SK-MEL-5 (cell line): ENCODE data around the gene CPVL. TPM values are rescaled to one million over a fixed set of nuclear protein-coding genes. Genes with fewer than 3 reads are reported as not detected.

Source experiments
- DNase-seq: peaks from one replicate; pipeline ENCODE4 v3.0.0-alpha.2; 2016; ENCODE audit warnings: low read depth, low spot score
- in situ Hi-C: cut with HindIII; loops from 2 replicates; pipeline ENCODE4 v1.10.0; 2016; ENCODE audit warnings: low sequenced_read_pairs, high pct_unique_total_duplicates, low pct_unique_long_range_greater_than_20kb
- total RNA-seq: library from RNA; depleted of rRNA; stranded (reverse); fragments of >200 nt; shearing (Covaris generic); gene quantifications from 2 replicates; pipeline ENCODE4 v1.2.3, GENCODE V29; 2014; rRNA removed

Gene CPVL
- total RNA-seq, 1 experiment from 2014 or later = 497 TPM

DNA sequence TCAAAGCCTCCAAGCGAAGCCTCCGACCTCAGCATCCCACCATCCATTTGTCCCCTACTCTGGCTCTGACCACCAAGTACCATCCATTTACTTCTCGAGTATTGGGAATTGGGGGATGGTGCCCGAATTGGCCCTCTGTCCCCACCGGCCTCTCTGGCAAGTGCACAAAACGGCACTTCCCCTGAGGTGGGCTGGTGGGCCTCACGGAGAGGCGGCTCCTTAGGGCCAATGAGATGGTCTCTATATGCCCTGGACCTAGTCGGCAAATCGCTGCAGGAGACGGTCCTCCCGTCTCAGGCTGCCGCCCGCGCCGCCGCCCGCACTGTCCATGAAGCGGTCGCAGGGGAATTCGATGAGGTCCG lies 191.0 kb downstream of the CPVL start:
- in situ Hi-C loops = no loop called here
- no peak for DNase-seq

DNA sequence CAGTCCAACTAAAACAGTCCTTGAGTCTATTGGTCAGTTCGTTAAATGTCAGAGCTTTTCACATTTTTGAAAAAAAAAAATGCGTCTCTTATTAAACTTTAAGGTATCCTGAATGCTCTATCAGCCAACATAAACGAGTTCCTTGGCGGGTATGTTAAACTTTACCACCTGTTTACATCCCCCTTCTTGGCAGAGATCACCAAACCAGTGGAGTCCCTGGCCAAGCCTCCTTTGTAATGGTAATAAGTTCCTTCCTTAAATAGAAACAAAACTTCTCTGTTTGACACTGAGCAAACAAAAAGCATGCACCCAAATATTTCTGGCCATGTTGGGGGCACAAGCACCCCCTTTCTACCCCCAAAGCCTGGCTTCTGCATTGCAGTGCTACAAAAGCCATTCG lies 191.4 kb downstream of the CPVL start:
- in situ Hi-C loops = no loop called here
- DNase-seq = no peak

DNA sequence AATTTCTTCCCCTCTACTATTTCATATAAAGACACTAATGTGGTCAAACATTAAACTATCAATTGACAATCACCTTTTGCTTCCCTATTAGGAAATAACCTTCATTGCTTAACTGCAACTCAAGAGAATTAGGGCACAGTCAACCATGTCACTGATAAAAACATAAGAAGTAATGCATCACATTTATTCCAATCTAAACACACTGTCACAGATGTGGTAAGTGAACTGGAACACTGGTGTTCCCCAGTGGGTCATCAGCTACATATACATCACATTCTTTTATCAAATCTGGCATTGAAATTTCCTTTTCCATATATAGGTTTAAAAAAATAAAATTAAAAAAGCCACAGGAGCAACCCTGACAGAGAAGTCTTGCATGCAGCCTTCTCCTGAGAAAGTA lies 191.9 kb downstream of the CPVL start:
- DNase-seq = no peak
- in situ Hi-C loops = no loop called here

GRCh38 chr7:28953633-28954032 lies 192.7 kb downstream of the CPVL start:
- in situ Hi-C loops = no loop called here
- DNase-seq = peak; percentile 55

Other genes with a start within 250 kb of the CPVL start
- gene TRIL, start 188.2 kb downstream of the CPVL start, total RNA-seq = 0.03 TPM in 2 replicates
- gene CHN2, start 48.2 kb upstream of the CPVL start, total RNA-seq = 39.5 and 40.5 TPM in 2 replicates